Panc1 (cell line): ENCODE measurements around the gene BTK.

Experiments used
- POLR2AphosphoS5 ChIP-seq: IDR thresholded peaks from 2 replicates; pipeline ENCODE4 v1.6.1; 2012; ENCODE audit warnings: mild to moderate bottlenecking, low read depth, low read length, moderate library complexity
- SIN3A ChIP-seq: IDR thresholded peaks from 2 replicates; pipeline ENCODE4 v1.6.1; 2012; ENCODE audit warnings: low read depth, mild to moderate bottlenecking, low read length, moderate library complexity, borderline replicate concordance; ENCODE audit not compliant: insufficient read depth
- TCF7L2 ChIP-seq: IDR thresholded peaks from 2 replicates; pipeline ENCODE4 v1.6.1; 2011; ENCODE audit warnings: mild to moderate bottlenecking, low read depth, low read length, inconsistent platforms
- TF ChIP-seq, protein P1 (sequence below): fragments of 450-650 bp; IDR thresholded peaks from 2 replicates; pipeline ENCODE4 v1.5.1; 2017; ENCODE audit warnings: mild to moderate bottlenecking

- TF ChIP-seq, protein P1, sequence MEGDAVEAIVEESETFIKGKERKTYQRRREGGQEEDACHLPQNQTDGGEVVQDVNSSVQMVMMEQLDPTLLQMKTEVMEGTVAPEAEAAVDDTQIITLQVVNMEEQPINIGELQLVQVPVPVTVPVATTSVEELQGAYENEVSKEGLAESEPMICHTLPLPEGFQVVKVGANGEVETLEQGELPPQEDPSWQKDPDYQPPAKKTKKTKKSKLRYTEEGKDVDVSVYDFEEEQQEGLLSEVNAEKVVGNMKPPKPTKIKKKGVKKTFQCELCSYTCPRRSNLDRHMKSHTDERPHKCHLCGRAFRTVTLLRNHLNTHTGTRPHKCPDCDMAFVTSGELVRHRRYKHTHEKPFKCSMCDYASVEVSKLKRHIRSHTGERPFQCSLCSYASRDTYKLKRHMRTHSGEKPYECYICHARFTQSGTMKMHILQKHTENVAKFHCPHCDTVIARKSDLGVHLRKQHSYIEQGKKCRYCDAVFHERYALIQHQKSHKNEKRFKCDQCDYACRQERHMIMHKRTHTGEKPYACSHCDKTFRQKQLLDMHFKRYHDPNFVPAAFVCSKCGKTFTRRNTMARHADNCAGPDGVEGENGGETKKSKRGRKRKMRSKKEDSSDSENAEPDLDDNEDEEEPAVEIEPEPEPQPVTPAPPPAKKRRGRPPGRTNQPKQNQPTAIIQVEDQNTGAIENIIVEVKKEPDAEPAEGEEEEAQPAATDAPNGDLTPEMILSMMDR: no peak
- TF ChIP-seq POLR2AphosphoS5: no peak
- no peak for TF ChIP-seq TCF7L2
- no peak for TF ChIP-seq SIN3A
Measured at GRCh38 chrX:101430457-101431078, 44.6 kb upstream of the BTK start.
